ENCODE data around the gene ORC6.

DNA sequence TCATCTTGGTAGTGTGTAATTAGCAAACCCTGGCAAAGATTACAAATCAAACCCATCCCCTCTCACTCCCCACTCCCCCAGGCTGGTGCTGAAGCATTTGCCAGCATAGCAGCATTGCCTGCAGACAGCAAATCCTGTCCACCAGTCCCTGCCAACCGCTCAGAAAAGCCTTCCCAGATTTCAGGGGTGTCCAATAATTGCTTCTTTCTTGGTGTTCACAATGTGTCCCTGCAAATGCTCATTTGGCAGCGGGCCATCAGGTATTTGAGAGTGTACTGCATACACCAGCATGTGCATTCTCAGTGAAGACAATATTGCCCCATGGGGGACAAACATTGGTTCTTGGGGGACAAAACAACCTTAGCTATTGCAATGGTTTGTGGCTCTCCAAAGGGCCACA, 28.2 kb downstream of the ORC6 start:
- TF ChIP-seq, protein P1, sequence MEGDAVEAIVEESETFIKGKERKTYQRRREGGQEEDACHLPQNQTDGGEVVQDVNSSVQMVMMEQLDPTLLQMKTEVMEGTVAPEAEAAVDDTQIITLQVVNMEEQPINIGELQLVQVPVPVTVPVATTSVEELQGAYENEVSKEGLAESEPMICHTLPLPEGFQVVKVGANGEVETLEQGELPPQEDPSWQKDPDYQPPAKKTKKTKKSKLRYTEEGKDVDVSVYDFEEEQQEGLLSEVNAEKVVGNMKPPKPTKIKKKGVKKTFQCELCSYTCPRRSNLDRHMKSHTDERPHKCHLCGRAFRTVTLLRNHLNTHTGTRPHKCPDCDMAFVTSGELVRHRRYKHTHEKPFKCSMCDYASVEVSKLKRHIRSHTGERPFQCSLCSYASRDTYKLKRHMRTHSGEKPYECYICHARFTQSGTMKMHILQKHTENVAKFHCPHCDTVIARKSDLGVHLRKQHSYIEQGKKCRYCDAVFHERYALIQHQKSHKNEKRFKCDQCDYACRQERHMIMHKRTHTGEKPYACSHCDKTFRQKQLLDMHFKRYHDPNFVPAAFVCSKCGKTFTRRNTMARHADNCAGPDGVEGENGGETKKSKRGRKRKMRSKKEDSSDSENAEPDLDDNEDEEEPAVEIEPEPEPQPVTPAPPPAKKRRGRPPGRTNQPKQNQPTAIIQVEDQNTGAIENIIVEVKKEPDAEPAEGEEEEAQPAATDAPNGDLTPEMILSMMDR (tag by site-specific recombination; IDR thresholded peaks at IDR 0.05), result no peak
- TF ChIP-seq MYNN (tag by site-specific recombination; IDR thresholded peaks at IDR 0.05; ENCODE audit: borderline replicate concordance) (no peak), ZNF791 (tag by site-specific recombination; IDR thresholded peaks at IDR 0.05) (no peak), ZNF555 (tag by site-specific recombination; conservative IDR thresholded peaks at IDR 0.05) (no peak), MZF1 (tag by site-specific recombination; IDR thresholded peaks at IDR 0.05; ENCODE audit: borderline replicate concordance) (no peak), ZNF114 (tag by site-specific recombination; IDR thresholded peaks at IDR 0.05) (no peak), ZNF785 (tag by site-specific recombination; IDR thresholded peaks at IDR 0.05) (no peak), REPIN1 (tag by site-specific recombination; IDR thresholded peaks at IDR 0.05; ENCODE audit: low read depth) (no peak), ZNF623 (tag by site-specific recombination; IDR thresholded peaks at IDR 0.05) (no peak), ZNF19 (tag by site-specific recombination; IDR thresholded peaks at IDR 0.05; ENCODE audit: low read depth) (no peak)

Measured in HEK293 (cell line).